Measurements from ENCODE around the gene XRCC5. TPM values are rescaled to one million over a fixed set of nuclear protein-coding genes. Genes with fewer than 3 reads are reported as not detected.

The XRCC5 gene
- total RNA-seq, 1 donor from 2014 or later, result 360 TPM

- H3K4me3 ChIP-seq (ENCODE audit: low read depth, low read length), result no peak overlapping the region
- no peak for DNase-seq (ENCODE audit: low read depth)
- no peak for TF ChIP-seq CTCF (conservative IDR thresholded peaks at IDR 0.05; ENCODE audit: low read depth, low read length)
Observed at GRCh38 chr2:216245391-216245975, 136.3 kb downstream of the XRCC5 start.

DNA sequence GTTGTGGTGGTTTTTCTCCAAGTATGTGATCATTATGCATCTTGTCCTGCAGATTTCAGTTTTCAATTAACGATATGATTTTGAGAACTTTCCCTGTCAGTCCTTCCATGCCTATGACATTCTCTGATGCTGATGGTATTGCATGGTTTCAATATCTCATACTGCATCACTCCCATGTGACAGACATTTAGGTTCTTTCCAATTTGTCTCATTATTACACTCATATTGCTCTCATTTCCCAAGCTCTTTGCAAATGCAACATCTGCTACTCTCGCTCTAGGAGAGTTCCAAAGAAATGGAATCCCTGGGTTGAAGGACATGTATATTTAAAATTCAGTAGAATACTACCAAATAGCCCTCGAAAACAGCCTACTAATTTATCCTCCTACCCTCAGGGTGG is 137.6 kb downstream of the XRCC5 start:
- no peak for DNase-seq (ENCODE audit: low read depth)
- H3K4me3 ChIP-seq (ENCODE audit: low read depth, low read length), result no peak overlapping the region
- TF ChIP-seq CTCF (conservative IDR thresholded peaks at IDR 0.05; ENCODE audit: low read depth, low read length), result no peak

Other genes with a start within 250 kb of the XRCC5 start
- gene MREG, start 95.8 kb upstream of the XRCC5 start, total RNA-seq, result 12.7 and 22.1 TPM in 2 replicates
- gene PECR, start 27.5 kb upstream of the XRCC5 start, total RNA-seq, result 12.3 and 16.7 TPM in 2 replicates
- gene TMEM169, start 27.4 kb upstream of the XRCC5 start, total RNA-seq, result 2.9 and 3.1 TPM in 2 replicates